NCI-H2196 treated with DMSO at 0.1 percent for 48 hours (cell line): ENCODE data around the gene LIN9.

Experiments
- DNase-seq: peaks from one replicate; lab custom pipeline; 2025; ENCODE audit not compliant: unreplicated experiment; lab: John Stamatoyannopoulos, UW

The LIN9 gene

GRCh38 chr1:226181996-226182714, 126.8 kb downstream of the LIN9 start:
- no peak for DNase-seq
